ENCODE results near the gene ACSF3.
"Not testable (repeated sequence)": the region's sequence is repeated elsewhere in the genome, so short reads cannot be mapped to it uniquely, and the experiment has no call there.

Gene ACSF3

GRCh38 chr16:89056592-89056991 is 37.1 kb upstream of the ACSF3 start:
- DNase-seq: no peak

GRCh38 chr16:89057738-89058137 is 35.9 kb upstream of the ACSF3 start:
- DNase-seq: no peak

DNA sequence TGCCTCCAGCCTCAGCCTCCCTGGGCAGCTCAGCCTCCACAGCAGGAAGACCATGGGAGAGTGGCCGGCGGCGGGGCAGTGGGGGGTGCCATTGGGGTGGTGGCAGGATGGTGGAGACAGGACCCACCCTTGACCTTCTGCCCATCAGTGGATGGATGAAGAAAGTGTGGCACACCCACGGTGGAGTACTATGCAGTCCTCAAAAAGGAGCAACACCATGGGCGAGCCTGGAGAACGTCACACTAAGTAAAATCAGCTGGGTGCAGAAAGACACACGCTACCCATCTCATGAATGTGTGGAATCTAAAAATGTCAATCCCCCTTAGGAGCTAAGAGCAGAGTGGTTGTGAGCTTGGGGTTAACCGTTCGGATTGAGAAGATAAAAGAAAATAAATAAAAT is 34.8 kb upstream of the ACSF3 start:
- no peak for DNase-seq

GRCh38 chr16:89060207-89060794 is 33.4 kb upstream of the ACSF3 start:
- no peak for DNase-seq

- no peak for DNase-seq
Observed at GRCh38 chr16:89061086-89061485, 32.6 kb upstream of the ACSF3 start.

DNA sequence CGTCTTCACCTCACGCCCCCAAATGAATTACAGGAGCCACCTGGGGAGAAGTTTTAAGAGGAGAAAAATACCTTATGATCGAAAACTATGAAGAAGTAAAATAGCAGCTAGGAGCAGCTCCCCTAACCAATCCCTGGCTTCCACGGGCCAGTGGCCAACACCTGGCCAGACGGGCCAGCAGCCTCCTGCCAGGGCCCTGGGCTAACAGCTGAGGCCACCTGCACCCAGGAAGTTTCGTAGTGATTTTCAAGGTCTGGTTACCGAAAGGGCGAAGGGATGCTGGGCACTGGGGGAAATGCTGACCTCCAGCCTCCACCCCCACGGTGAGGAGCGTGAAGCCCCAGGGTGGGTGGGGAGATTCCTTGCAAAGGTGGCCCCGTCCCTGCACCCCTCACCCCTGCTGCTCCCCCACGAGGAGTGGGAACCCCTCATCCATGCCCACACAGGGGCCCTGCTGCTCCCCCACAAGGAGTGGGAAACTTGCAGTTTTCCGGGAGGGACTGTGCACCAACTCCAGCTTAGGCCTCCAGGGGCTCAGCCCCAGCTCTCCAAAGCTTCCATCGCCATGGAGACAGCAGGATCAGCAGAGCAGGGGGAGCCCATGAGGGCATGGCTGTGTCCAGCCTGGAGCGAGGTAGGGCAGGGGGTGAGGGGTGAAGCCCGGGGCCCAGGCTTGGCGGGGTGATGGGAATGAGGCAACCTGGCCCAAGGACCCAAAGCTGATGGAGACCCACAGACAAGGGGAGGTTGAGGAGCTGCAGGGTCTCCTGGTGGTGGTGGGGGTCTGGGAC is 31.9 kb upstream of the ACSF3 start:
- no peak for DNase-seq

- DNase-seq: no peak
Observed at GRCh38 chr16:89062389-89063345, 31.0 kb upstream of the ACSF3 start.

DNA sequence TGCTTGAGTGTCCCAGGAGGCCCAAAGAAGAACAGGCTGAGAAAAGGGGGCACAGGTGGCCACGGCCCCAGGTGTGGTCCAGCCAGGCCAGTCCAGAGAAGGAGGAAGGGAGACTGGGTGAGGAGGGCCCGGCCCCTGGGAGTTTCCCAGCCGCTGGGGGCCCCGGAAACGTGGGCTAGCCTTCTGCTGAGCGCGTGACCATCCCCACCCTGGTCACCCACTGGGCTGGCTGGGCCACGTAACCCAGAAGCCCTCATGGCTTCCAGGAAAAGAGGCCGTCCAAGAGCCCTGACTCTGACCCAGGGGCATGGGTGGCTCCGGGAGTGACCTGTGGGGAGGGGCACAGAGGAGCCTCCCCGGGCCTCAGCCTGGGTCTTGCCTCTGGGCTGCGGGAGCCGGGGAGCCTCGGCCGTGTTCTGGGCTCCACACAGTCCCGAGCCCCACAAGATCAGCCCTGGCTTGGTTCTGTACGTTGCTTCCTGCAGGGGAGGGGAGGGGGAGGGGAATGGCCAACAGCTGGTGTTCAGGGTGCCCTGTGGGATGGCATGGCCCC is 29.8 kb upstream of the ACSF3 start:
- no peak for DNase-seq

GRCh38 chr16:89064606-89065457 is 28.8 kb upstream of the ACSF3 start:
- no peak for DNase-seq

GRCh38 chr16:89065458-89065822 is 28.2 kb upstream of the ACSF3 start:
- DNase-seq: no peak

- DNase-seq: no peak
Observed at GRCh38 chr16:89066721-89067120, 26.9 kb upstream of the ACSF3 start.

DNA sequence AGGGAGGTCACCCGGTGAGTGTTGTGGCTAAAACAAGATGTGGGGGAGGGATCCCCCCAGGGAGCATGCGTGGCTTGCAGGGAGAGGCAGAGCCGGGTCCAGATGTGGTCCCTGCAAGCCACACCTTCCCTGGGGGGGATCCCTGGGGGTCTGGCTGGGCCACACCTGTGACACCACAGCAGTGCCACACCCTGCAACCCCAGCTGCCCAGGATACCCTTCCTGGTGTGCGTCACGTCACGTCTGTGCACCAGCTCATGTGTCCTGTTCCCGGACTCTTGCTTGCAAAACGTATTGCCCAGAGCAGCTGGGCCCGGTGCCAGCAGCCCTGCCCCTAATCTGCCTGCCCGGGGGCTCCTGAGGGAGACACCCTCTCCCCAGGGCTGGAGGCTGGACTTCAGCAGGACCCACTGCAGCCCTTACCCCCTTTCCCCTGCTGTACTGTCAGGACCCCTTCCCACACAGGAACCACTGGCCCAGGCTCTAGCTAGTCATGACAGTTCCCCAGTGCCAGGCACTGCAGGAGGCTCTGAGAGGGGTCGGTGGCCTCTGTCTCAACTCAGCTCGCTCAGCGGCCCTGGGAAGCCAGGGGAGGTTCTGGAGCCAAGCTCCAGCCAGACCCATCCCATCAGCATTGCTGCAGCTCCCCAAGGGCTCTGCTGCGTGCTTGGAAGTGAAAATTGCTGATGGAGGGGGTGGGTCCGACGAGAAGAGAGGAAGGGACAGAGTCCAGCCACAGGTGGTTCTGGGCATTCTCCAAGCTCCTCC is 25.8 kb upstream of the ACSF3 start:
- no peak for DNase-seq

DNA sequence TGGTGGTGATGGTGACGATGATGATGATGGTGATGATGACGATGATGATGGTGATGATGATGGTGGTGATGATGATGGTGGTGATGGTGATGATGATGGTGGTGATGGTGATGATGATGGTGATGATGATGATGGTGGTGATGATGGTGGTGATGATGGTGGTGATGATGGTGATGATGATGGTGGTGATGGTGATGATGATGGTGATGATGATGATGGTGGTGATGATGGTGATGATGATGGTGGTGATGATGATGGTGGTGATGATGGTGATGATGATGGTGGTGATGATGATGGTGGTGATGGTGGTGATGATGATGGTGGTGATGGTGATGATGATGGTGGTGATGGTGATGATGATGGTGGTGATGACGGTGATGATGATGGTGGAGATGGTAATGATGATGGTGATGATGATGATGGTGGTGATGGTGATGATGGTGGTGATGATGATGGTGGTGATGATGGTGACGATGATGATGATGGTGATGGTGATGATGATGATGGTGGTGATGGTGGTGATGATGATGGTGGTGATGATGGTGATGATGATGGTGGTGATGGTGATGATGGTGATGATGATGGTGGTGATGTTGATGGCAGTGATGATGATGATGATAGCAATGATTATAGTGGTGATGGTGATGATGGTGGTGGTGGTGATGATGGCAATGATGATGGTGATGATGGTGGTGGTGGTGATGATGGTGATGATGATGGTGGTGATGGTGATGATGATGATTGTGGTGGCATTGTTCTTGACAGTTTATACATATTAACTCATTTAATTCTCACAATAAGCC is 24.6 kb upstream of the ACSF3 start:
- DNase-seq: not testable (repeated sequence)

DNA sequence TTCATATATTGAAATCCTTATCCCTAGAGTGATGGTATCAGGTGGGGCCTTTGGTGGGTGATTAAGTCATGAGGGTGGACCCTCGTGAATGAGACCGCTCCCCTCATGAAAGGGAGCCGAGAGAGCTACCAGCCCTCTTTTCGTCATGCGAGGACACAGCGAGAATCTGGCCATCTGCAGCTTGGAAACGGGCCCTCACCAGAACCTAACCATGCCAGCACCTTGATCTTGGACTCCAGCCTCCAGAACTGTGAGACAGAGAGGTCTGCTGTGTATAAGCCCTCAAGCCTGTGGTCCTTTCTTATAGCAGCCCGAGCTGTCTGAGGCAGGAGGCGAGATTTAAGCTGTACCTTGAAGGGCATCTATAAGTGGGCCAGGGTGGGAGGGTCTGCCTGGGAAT is 23.7 kb upstream of the ACSF3 start:
- no peak for DNase-seq

DNA sequence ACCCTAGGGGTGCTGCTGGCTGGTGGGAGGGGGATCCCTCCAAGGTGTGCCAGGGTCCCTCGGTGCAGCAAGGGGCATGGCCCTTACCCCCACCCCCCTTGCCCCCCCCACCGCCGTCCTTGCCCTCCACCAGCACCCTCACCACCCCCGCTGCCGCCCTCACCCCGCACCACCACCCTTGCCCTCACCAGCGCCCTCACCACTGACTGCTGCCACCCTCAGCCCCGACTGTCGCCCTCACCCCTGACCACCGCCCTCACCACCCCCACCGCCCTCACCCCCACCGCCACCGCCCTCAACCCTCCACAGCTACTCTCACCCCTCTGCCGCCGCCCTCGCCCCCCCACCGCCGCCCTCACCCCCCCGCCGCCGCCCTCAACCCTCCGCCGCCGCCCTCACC is 23.1 kb upstream of the ACSF3 start:
- no peak for DNase-seq

DNA sequence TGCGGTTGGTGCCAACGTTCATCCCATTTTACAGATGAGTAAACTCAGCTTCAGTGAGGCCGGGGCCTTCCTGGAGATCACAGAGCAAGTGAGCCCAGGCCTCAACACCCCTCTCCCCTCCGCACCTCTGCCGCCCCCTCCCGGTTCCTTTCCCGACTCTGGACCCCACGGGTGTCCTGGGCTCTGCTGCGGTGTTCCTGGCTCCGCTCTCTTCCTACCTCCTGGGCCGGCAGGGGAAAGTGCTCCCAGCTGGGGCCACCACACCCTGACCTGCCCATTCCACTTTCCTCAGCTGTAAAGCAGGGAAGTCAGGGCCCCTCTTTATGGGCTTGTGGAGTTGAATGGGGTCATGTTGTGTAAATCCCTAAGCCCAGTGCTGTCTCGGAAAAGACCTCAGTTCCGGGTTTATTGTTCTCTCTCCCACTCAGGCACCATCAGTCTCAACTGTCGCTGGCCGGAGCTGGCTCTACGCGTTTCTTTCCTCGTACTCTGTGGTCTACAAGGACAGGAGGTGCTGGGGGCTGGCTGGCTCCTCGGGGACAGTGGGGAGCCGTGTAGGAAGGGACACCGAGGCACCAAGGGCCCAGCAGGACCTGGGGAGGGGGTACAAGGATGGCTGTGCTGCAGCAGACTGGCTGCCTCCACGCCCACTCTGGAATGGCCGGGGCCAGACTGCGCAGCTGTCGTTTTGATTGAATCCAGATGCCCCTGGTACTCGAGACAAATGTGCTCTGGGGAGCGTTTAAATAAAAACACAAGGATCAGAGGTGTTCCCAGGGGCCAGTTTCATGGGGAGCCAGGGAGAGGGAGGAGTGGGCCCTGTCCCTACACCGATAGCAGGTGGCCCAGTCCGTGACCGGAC is 21.7 kb upstream of the ACSF3 start:
- no peak for DNase-seq

GRCh38 chr16:89072548-89073130 is 21.0 kb upstream of the ACSF3 start:
- DNase-seq: no peak

DNA sequence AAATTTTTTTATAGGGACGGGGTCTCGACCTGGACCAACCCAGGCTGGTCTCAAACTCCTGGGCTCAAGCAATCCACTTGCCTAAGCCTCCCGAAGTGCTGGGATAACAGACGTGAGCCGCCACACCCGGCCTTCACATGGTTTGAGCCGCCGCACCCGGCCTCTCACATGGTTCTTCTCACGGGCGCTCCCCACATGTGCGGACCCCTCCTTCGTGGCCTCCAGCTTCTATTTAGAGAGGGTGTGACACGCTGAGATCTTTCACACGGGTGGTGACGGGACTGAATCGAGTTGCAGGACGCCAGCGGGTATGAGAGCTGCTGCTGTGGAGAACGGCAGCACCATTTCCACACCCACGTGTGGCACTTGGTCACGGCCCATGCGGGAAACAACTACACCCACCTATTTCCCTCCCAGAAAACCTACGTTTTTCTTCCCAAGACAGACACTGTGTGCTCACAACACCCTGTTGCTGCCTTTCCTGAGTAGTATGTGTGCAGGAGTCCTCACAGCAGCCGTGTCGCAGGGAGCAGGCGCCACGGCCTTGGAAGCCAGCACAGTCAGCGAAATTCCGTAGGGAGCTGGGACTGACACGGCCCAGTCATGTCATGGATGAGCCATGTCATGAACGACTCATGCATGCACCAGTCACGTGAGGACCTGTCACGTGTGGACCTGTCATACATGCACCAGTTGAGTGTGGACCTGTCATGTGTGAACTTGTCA is 20.1 kb upstream of the ACSF3 start:
- no peak for DNase-seq

Measured in stimulated activated CD4-positive, alpha-beta T cell treated with anti-CD3 and anti-CD28 coated beads, Interleukin-15, amount 100 ng/mL, for 24 hours (primary cell).